AG10803 (cell line): ENCODE measurements around the gene MXD3.
"Not testable (repeated sequence)": the region's sequence is repeated elsewhere in the genome, so short reads cannot be mapped to it uniquely, and the experiment has no call there.

Experiments used
- DNase-seq: peaks from one replicate; pipeline ENCODE4 v3.0.0; 2010; ENCODE audit warnings: low read depth
- H3K4me3 ChIP-seq: 2 replicates; pipeline ENCODE4 v1.5.1; 2011; ENCODE audit warnings: mild to moderate bottlenecking, low read length, control low read depth
- TF ChIP-seq, protein P1 (sequence below): conservative IDR thresholded peaks from 2 replicates; pipeline ENCODE4 v1.5.1; 2011; ENCODE audit warnings: mild to moderate bottlenecking, low read length, control low read depth, inconsistent platforms

The MXD3 gene

DNA sequence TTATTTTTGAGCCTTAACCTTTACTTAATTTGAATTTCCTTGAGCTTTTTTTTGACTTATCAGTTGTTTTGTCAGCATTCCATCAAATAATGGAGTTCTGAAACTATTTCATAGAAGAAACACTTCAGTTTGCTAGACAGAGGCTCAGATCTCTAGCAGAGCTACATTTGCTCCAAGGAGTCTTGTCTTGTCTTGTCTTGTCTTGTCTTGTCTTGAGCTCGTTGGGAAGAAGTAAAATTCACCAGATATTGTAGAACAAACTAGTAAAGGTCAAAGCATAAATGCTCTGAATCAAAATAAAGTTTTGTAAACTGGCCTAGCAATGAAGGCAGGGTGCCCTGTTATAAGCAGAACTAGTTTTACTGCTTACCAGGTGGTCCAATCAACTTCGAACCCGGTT lies 41.7 kb downstream of the MXD3 start:
- TF ChIP-seq, protein P1, sequence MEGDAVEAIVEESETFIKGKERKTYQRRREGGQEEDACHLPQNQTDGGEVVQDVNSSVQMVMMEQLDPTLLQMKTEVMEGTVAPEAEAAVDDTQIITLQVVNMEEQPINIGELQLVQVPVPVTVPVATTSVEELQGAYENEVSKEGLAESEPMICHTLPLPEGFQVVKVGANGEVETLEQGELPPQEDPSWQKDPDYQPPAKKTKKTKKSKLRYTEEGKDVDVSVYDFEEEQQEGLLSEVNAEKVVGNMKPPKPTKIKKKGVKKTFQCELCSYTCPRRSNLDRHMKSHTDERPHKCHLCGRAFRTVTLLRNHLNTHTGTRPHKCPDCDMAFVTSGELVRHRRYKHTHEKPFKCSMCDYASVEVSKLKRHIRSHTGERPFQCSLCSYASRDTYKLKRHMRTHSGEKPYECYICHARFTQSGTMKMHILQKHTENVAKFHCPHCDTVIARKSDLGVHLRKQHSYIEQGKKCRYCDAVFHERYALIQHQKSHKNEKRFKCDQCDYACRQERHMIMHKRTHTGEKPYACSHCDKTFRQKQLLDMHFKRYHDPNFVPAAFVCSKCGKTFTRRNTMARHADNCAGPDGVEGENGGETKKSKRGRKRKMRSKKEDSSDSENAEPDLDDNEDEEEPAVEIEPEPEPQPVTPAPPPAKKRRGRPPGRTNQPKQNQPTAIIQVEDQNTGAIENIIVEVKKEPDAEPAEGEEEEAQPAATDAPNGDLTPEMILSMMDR: no peak
- no peak for DNase-seq

DNA sequence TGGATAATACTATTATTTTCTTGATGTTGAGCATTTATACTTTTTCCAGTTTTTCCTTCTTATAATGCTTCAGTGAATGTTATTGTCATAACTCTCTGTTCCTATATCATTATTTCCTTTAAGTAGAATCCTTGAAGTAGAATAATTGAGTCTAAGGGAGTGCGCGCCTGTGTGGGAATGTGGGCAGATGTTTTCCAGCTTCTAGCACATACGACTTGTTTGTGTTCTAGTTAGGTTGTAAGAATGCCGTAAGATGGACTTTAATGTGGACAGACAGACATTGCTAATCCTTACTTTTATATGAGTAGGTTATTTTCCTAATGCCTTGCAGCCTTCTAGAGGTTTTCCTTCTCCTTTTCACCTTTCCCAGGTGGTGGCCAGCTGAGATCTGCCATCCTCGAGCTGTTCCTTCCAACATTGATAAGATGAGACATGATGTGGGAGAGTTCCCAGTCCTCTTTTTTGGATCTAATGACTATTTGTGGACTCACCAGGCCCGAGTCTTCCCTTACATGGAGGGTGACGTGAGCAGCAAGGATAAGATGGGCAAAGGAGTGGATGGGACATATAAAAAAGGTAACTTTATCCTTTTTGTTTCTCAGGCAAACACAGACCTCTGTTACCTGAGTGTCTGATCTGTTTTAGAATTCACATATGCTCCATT lies 42.3 kb downstream of the MXD3 start:
- no peak overlapping the region for H3K4me3 ChIP-seq
- no peak for DNase-seq
- TF ChIP-seq, protein P1: no peak

More for the DNA sequence above, 41.7 kb downstream of the MXD3 start:
- H3K4me3 ChIP-seq: no peak overlapping the region

DNA sequence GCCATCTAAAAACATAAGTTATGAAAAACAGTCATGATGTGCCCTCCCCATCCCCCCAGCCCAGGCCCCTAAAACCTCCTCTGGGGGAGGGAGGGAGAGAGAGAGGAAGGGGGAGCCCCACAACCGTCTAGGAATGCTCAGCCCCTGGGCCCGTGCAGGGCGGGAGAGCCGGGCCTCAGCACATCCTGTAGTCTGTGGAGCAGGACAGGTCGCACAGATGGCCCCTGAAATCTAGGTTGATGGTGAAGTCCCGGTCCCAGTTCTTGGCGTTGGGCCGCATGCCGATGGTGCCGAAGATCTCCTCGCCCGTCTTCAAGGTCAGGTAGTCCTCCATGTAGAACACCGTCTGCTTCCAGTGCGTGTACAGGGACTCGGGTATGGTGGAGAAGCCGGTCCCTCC lies 46.3 kb downstream of the MXD3 start:
- no peak overlapping the region for H3K4me3 ChIP-seq
- DNase-seq: no peak
- TF ChIP-seq, protein P1: no peak

DNA sequence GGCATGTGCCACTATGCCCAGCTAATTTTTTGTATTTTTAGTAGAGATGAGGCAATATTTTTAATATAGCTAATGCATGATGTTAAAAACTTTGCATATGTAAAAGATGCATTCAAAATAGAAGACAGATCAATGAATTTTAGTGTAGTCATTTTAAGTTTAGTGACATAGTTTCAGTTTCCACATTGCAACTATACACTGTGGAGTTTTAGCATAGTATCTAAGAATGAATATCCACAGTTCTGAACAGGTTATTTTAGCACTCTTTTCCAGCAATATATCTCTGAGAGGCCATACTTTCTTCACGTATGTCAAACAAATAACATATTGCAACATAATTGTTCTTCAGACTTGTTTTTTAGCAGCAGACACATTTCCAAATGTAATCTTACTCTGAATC lies 47.5 kb downstream of the MXD3 start:
- no peak overlapping the region for H3K4me3 ChIP-seq
- TF ChIP-seq, protein P1: no peak
- no peak for DNase-seq

DNA sequence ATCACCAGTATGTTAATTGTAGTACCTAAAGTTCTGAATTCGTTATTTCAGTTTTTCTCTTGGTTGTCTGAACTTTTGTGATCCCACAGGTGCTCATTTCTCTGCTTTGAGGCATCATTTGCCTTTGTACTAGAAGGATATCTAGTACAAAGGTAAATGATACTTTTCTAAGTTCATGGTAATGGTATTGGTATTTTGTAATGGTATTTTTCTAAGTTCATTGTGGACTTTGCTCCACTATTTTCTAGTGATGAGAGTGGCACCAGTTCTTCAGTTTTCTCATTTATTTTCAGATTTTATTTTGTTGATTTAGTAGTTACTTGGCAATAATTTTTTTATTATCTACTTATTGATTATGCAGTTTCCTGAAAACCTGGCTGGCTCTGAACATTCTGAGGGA lies 50.2 kb downstream of the MXD3 start:
- TF ChIP-seq, protein P1: no peak
- H3K4me3 ChIP-seq: no peak overlapping the region
- DNase-seq: no peak

DNA sequence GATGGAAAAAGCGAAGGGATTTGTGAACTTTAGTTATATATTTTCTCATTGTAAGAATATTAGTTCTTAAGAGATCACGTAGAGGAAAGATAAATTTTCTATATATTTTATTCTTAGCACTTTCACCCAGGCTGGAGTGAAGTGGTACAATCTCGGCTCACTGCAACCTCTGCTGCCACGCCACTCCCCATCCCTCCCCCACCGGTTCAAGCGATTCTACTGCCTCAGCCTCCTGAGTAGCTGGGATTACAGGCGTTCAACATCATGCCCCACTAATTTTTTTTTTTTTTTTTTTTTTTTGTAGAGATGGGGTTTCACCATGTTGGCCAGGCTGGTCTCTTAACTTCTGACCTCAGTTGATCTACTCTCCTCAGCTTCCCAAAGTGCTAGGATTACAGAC lies 50.7 kb downstream of the MXD3 start:
- DNase-seq: no peak
- TF ChIP-seq, protein P1: no peak
- H3K4me3 ChIP-seq: no peak overlapping the region

DNA sequence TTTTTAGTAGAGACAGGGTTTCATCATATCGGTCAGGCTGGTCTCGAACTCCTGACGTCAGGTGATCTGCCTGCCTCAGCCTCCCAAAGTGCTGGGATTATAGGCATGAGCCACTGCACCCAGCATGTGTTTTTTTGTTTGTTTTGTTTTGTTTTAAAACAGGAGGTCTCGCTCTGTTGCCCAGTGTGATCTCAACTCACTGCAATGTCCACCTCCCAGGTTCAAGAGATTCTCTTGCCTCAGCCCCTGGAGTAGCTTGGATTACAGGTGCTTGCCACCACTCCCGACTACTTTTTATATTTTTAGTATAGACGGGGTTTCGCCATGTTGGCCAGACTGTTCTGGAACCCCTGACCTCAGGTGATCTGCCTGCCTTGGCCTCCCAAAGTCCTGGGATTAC lies 53.0 kb downstream of the MXD3 start:
- not testable (repeated sequence) for DNase-seq, H3K4me3 ChIP-seq
